Measurements from ENCODE around the gene WDR44.
"Not testable (repeated sequence)": the region's sequence is repeated elsewhere in the genome, so short reads cannot be mapped to it uniquely, and the experiment has no call there.

Gene WDR44

DNA sequence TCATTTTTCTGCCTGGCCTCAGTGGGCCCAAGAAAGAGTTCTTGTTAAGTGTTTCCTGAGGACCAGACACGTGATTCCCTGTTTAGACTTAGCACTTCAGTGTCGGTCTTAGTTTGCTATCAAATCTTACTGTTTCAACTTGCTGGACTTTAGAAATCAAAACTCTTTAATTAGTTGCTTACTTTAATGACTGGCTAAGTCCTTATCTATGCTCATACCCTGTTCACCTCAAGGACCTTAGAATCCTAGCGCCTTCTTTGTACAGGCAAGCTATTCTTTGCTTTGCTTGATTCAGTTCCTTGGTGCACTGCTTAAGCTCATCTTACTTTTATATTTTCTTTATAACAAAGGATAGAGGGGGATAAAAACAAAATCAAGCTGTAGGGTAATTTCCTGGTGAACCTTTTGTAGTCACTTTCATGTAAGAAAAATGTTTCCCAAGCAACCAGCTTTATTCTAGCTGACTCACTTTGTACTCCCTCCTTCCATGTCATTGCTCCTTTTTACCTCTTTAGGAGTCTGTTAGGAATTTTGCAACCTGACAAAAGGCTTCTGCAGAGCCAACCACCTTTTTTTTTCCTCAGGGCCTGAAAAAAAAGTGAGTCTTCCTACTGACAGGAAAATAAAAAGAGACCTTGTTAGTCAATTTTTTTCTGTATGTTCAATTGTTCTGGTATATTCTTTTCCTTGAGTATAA is 14.7 kb downstream of the WDR44 start:
- DNase-seq: peak; percentile 13

DNA sequence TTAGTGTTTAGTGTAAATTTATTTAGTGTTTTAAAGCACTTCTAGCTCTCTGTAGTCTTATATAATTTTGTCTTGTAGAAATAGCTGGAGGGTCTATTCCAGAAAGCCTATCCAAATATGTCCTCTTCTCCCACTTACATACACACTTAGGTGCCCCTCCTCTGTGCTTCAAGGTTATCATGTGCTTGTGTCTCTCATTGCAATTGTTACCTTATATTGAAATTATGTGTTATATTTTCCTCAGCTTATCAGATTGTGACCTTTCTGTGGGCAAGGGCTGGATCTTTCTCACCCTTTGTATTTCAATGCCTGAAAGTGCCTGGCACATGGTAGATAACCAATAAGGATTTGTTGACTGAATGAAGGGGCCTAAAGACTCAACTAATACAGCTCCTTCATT is 18.4 kb downstream of the WDR44 start:
- DNase-seq: no peak

DNA sequence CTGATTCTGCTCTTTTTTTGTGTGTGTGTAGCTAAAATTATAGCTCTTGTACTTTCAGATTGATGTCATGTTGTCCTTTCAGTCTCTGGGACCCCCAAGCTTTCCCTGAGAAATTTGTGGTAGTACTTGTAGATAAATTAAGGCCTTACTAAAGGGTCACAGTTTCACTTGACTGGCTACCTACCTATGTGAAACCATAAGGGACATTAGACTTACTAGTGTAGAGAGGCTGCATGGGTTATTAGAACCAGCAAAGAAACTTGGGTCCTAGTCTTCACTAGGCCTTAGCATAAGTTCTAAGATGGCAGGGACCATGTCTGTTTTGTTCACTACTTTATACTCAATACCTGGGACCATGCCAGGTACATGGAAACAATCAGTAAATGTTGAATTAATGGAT is 21.4 kb downstream of the WDR44 start:
- no peak for DNase-seq

- no peak for DNase-seq
Observed at GRCh38 chrX:118368398-118368797, 22.5 kb downstream of the WDR44 start.

DNA sequence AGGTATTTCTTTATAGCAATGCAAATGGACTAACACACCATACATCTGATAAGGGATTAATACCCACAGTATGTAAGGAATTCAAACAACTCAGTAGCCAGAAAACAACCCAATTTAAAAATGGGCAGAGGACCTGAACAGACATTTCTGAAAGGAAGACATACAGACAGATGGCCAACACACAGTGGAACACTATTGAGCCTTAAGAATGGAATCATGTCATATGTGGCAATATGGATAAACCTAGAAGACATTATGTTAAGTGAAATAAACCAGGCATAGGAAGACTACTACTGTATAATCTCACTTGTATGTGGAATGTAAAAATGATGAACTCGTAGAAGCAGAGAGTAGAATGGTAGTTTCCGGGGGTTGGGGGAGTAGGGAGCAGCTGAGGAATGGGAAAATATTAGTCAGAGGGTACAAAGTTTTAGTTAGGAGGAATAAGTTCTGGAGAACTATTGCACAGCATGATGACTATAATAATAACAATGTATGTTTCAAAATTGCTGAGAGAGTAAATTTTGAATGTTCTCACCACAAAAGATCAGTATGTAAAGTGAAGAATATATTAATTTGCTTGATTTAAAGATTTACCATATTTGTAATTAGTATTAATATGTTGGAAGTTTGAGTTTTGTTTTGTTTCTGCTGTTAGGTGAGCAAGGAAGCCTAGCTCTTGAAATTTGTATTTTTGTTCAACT is 25.2 kb downstream of the WDR44 start:
- peak; percentile 72 for DNase-seq

GRCh38 chrX:118373538-118373937 is 27.6 kb downstream of the WDR44 start:
- no peak for DNase-seq

DNA sequence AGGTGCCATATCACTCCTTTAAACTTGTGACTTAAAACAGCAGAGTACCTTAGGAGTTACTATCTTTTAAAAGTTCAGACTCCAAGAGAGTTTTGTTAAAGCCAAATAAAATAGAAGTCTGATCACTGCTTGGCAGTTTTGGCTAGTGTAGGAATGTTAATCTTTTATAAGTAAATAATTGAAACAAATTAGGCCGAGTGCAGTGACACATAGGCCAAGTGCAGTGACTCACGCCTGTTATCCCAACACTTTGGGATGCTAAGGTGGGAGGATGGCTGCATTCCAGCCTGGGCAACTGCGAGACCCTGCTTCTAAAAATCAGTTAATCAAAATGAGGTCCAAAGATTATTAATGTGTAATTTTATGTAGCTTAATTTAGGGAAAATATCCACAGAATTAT is 37.2 kb downstream of the WDR44 start:
- DNase-seq: peak; percentile 3

GRCh38 chrX:118392716-118393115 is 46.8 kb downstream of the WDR44 start:
- DNase-seq: peak; percentile 11

- no peak for DNase-seq
Observed at GRCh38 chrX:118396113-118396512, 50.2 kb downstream of the WDR44 start.

- DNase-seq: no peak
Observed at GRCh38 chrX:118418811-118419251, 72.9 kb downstream of the WDR44 start.

DNA sequence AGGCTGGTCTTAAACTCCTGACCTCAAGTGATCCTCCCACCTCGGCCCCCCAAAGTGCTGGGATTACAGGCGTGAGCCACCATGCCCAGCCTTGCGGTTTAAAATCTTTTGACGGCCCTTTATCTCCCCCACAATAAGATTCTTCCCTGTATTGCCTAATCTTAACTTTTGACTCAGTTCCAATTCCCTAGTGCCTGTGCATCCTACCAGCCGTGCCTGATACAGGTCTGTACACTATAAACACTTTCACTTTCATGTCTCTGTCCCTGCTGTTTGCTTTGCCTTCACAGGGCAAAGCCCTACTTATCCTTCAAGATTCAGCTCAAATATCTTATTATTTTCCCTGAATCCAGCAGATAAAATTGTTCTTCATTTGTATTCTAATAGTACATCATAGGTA is 74.6 kb downstream of the WDR44 start:
- DNase-seq: peak; percentile 15

- DNase-seq: no peak
Observed at GRCh38 chrX:118423558-118423957, 77.7 kb downstream of the WDR44 start.

DNA sequence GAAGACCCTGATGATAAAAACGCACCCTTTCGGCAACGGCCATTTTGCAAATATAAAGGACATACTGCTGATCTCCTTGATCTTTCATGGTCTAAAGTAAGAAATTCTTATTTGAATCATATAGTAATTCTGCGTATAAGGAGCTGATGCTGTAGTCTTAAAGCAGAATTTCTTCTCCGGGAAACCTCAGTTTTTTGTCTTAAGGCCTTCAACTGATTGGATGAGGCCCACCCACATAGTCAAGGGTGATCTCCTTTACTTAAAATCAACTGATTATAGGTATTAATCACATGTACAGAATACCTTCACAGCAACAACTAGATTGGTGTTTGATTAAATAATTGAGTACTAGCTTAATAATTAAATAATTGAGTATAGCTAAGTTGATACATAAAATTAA is 86.9 kb downstream of the WDR44 start:
- no peak for DNase-seq

- DNase-seq: no peak
Observed at GRCh38 chrX:118437283-118437682, 91.4 kb downstream of the WDR44 start.

GRCh38 chrX:118448273-118448783 is 102.4 kb downstream of the WDR44 start:
- DNase-seq: peak; percentile 6

- no peak for DNase-seq
Observed at GRCh38 chrX:118455013-118455412, 109.1 kb downstream of the WDR44 start.

DNA sequence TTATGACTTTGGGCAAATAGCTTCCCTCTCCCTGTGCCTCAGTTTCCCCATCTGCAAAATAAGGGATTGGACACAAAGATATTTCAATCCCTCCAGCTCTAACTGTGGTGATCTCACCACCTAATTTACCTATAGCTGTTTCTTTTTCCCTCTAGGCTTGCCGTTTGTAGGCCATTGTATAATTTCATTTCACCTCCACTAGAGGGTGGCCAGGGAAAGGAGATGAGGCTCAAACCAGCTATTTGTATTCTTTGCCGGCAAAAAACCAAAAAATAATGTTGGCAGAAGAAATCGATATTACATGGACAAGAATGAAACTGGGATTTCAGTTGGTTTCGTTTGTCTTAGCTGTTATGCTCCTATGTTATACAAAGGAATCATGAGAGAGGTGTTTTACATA is 113.6 kb downstream of the WDR44 start:
- DNase-seq: peak; percentile 48

GRCh38 chrX:118464501-118464900 is 118.6 kb downstream of the WDR44 start:
- DNase-seq: no peak

DNA sequence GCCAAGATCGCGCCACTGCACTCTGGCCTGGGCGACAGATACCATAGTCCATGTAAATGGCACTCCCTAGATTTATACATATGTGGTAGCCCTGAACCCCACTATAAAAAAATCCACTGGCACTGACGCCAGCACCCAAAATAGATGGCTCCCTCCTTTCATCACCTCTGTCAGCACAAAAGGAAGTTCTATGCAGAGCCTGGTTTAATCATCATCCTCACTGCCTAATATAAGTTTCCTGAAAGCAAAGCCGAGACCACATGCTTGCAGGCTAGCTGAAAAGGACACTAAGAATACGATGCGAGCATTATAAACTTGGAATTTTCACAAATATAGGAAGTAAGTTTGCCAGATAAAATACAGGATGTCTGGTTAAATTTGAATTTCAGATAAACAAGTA is 122.2 kb downstream of the WDR44 start:
- no peak for DNase-seq

- not testable (repeated sequence) for DNase-seq
Observed at GRCh38 chrX:118470721-118471347, 124.9 kb downstream of the WDR44 start.

GRCh38 chrX:118474586-118474985 is 128.7 kb downstream of the WDR44 start:
- DNase-seq: peak; percentile 10

DNA sequence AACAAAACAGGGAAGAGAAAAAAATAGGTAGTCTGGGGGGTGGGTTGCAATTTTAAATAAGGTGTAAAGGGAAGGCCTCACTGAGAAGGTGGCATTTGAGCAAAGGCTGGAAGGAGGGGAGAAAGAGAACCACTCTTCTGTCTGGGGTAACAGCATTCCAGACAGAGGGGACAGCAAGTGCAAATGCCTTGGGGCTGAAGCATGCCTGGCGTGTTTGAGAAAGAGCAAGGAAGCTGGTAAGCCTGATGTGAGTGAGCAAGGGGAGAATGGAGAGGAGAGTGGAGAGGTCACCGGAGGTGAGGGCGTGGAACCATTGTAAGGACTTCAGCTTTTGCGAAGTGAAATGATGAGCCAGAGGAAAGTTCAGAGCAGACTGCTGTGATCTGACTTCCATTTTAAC is 130.0 kb downstream of the WDR44 start:
- no peak for DNase-seq

DNA sequence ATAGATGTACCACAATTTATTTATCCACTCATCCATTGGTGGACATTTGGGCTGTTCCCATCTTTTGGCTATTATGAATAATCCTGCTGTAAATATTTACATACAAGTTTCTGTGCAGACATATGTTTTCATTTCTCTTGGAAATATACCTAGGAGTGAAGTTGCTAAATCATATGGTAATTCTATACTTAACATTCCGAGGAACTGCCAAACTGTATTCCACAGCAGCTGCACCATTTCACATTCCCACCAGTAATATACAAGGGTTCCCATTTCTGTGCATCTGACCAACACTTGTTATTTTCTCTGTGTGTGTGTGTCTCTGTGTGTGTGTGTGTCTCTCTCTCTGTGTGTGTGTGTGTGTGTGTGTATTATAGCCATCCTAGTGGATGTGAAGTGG is 134.3 kb downstream of the WDR44 start:
- DNase-seq: no peak

- DNase-seq: not testable (repeated sequence)
Observed at GRCh38 chrX:118482384-118482783, 136.5 kb downstream of the WDR44 start.
